H1 (cell line): ENCODE data around the gene TMEM138. TPM values are rescaled to one million over a fixed set of nuclear protein-coding genes. Genes with fewer than 3 reads are reported as not detected.

Experiments
- EGR1 ChIP-seq: IDR thresholded peaks from 2 replicates; pipeline ENCODE4 v1.6.1; 2011; ENCODE audit warnings: low read depth, low read length, borderline replicate concordance
- HDAC2 ChIP-seq, 2 experiments: fragments of 300-600 bp in 1 of 2; sonication (generic) in 1 of 2; IDR thresholded peaks; 2 replicates each; pipeline ENCODE4 v1.6.1; 2011 to 2012; ENCODE audit warnings: low read depth in 2 of 2, low read length in 2 of 2, mild to moderate bottlenecking in 2 of 2, moderate library complexity in 2 of 2, borderline replicate concordance in 1 of 2, inconsistent platforms in 1 of 2
- RAD21 ChIP-seq, 2 experiments: IDR thresholded peaks in 1 of 2; conservative IDR thresholded peaks in 1 of 2; 2 replicates each; pipeline ENCODE4 v1.6.1; 2011; ENCODE audit warnings: low read depth in 2 of 2, low read length in 2 of 2, improper control_type of control experiment in 1 of 2, inconsistent platforms in 1 of 2, mild to moderate bottlenecking in 1 of 2, moderate library complexity in 1 of 2
- RBBP5 ChIP-seq: IDR thresholded peaks from 2 replicates; pipeline ENCODE4 v1.7.1; 2012; ENCODE audit warnings: low read depth, mild to moderate bottlenecking, inconsistent platforms, low read length, moderate library complexity, borderline replicate concordance
- polyA plus RNA-seq, 7 experiments: library from polyadenylated mRNA; depleted of rRNA in 3 of 7; stranded (reverse) in 5 of 7; unstranded in 2 of 7; fragments of >200 nt in 5 of 7; fragments of 200-250 nt in 2 of 7; gene quantifications; 1 replicate in 5 of 7; 2 replicates in 1 of 7; 4 replicates in 1 of 7; pipeline versions ENCODE4 v1.2.1 to v1.2.3, GENCODE V29; 2011 to 2013; ENCODE audit warnings: missing spikeins in 2 of 7, mixed read lengths in 2 of 7
- total RNA-seq: library from RNA; stranded (reverse); fragmentation: NEBNext Ultra II Directional; extraction: Animal tissue kit (Norgen Biotek cat#: 25700); gene quantifications from 2 replicates; pipeline ENCODE4 v1.2.1, GENCODE V29; 2021

TMEM138 gene
- total and polyA plus RNA-seq, 2 of the 8 experiments (the other 6 are each of a cell fraction or from before 2014, with no cell fraction given) = 32.9 to 59.0 TPM

DNA sequence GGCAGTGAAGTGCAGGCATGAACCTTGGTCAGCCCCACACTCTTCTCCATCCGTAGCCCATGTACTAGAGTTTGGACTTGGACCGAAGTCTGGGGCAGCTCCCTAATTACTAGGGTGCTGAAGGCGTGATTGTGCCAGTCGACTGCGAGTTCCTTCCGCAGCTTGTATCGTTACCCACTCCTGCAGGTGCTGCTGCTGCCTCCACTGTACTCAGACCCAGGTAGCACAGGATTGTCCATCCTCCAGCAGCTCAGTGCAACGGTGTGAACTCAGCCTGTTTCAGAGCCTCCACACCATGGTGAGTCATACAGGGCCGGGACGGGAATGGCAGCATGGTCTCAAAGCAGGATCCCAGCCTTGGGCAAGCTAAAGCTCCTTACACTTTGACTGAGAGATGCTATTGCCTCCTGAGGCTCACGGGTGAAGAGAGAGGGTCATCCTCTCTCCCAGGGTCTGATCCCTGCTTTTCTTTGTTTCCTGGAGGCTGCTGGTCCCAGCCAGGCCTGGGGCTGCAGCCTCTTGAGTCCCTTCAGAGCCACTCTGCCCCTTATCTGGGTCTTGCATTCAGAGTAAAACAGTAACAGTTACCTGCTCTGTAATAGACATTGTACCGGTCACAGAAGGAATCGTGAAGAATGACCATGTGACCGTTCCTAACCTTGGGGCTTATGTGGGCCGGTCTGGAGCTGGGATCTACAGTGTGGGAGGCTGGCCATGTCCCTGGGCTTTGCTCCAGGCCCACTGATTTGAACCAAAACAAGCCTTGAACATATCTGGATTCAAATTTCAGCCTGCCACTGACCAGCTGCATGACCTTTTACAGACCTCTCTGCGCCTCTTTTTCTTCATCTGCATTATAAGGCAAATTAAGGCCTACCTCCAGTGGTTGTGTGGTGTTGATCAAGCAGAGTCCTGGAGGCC lies 27.5 kb upstream of the TMEM138 start (continued):
- no peak for TF ChIP-seq HDAC2 (IDR thresholded peaks at IDR 0.05; ENCODE audit: borderline replicate concordance in 1 of 2, low read depth in 2 of 2, low read length in 2 of 2)
- no peak for TF ChIP-seq EGR1
- TF ChIP-seq RBBP5 = no peak
- TF ChIP-seq RAD21 (IDR thresholded peaks at IDR 0.05 in 1 of 2, conservative IDR thresholded peaks at IDR 0.05 in 1 of 2; ENCODE audit: low read depth in 2 of 2, low read length in 2 of 2) = no peak
